H9 (cell line): ENCODE results near the gene CAGE1. TPM values are rescaled to one million over a fixed set of nuclear protein-coding genes. Genes with fewer than 3 reads are reported as not detected.

Experiments used
- DNase-seq: peaks from one replicate; pipeline ENCODE4 v3.0.0-alpha.2; 2017
- H2AFZ ChIP-seq: one replicate; pipeline ENCODE4 v1.6.1; 2013; ENCODE audit warnings: mild to moderate bottlenecking, low read length, control low read depth, moderate library complexity
- H2AK5ac ChIP-seq: 2 replicates; pipeline ENCODE4 v1.6.1; 2013; ENCODE audit warnings: low read length, control low read depth, mixed read lengths; ENCODE audit not compliant: insufficient read length
- H2BK120ac ChIP-seq: one replicate; pipeline ENCODE4 v1.6.1; 2013; ENCODE audit warnings: low read depth, mild to moderate bottlenecking, low read length, control low read depth, inconsistent platforms; ENCODE audit not compliant: poor library complexity, severe bottlenecking
- H2BK12ac ChIP-seq: 2 replicates; pipeline ENCODE4 v1.6.1; 2013; ENCODE audit warnings: low read length, control low read depth, mixed read lengths, low read depth; ENCODE audit not compliant: insufficient read length
- H2BK15ac ChIP-seq: 2 replicates; pipeline ENCODE4 v1.6.1; 2013; ENCODE audit warnings: low read depth, low read length, control low read depth
- H2BK20ac ChIP-seq: one replicate; pipeline ENCODE4 v1.6.1; 2013; ENCODE audit warnings: low read depth, mild to moderate bottlenecking, low read length, control low read depth, inconsistent platforms; ENCODE audit not compliant: poor library complexity, severe bottlenecking
- H2BK5ac ChIP-seq: 2 replicates; pipeline ENCODE4 v1.6.1; 2013; ENCODE audit warnings: low read length, control low read depth, mixed read lengths; ENCODE audit not compliant: insufficient read length
- H3K14ac ChIP-seq: 2 replicates; pipeline ENCODE4 v1.6.1; 2013; ENCODE audit warnings: low read length, control low read depth; ENCODE audit not compliant: insufficient read depth
- H3K18ac ChIP-seq: 2 replicates; pipeline ENCODE4 v1.6.1; 2013; ENCODE audit warnings: low read depth, mild to moderate bottlenecking, mixed read lengths, low read length, control low read depth; ENCODE audit not compliant: insufficient read length
- H3K23ac ChIP-seq: 2 replicates; pipeline ENCODE4 v1.6.1; 2013; ENCODE audit warnings: low read length, control low read depth, mixed read lengths, low read depth; ENCODE audit not compliant: insufficient read length
- H3K23me2 ChIP-seq: 2 replicates; pipeline ENCODE4 v1.6.1; 2013; ENCODE audit warnings: low read depth, mild to moderate bottlenecking, mixed read lengths, low read length, control low read depth; ENCODE audit not compliant: insufficient read length, poor library complexity, severe bottlenecking
- H3K27ac ChIP-seq: 2 replicates; pipeline ENCODE4 v1.5.1; 2013; ENCODE audit warnings: low read length, control low read depth, mixed read lengths, low read depth; ENCODE audit not compliant: insufficient read length
- H3K27me3 ChIP-seq: 2 replicates; pipeline ENCODE4 v1.6.1; 2013; ENCODE audit warnings: low read length, control low read depth, inconsistent platforms; ENCODE audit not compliant: insufficient read depth
- H3K4ac ChIP-seq: 2 replicates; pipeline ENCODE4 v1.6.1; 2013; ENCODE audit warnings: low read depth, mild to moderate bottlenecking, control low read depth, inconsistent platforms, low read length, moderate library complexity
- H3K4me1 ChIP-seq: 2 replicates; pipeline ENCODE4 v1.6.1; 2013; ENCODE audit warnings: low read length, control low read depth, inconsistent platforms; ENCODE audit not compliant: insufficient read depth
- H3K4me2 ChIP-seq: 2 replicates; pipeline ENCODE4 v1.6.1; 2013; ENCODE audit warnings: low read length, control low read depth, mixed read lengths; ENCODE audit not compliant: insufficient read length, insufficient read depth
- H3K56ac ChIP-seq: 2 replicates; pipeline ENCODE4 v1.6.1; 2013; ENCODE audit warnings: low read depth, mild to moderate bottlenecking, mixed read lengths, low read length, control low read depth; ENCODE audit not compliant: insufficient read length
- H3K79me1 ChIP-seq: 2 replicates; pipeline ENCODE4 v1.6.1; 2013; ENCODE audit warnings: low read depth, mild to moderate bottlenecking, moderate library complexity, low read length, control low read depth, inconsistent platforms; ENCODE audit not compliant: insufficient read depth, poor library complexity, severe bottlenecking
- H3K79me2 ChIP-seq: 2 replicates; pipeline ENCODE4 v1.6.1; 2013; ENCODE audit warnings: low read length, control low read depth, inconsistent platforms; ENCODE audit not compliant: insufficient read depth
- H3K9ac ChIP-seq: 2 replicates; pipeline ENCODE4 v1.6.1; 2013; ENCODE audit warnings: low read length, control low read depth, mixed read lengths; ENCODE audit not compliant: insufficient read length; ENCODE audit errors: extremely low read depth
- H3K9me3 ChIP-seq: one replicate; pipeline ENCODE4 v1.6.1; 2013; ENCODE audit warnings: low read depth, low read length, inconsistent platforms; ENCODE audit not compliant: control insufficient read depth
- H3T11ph ChIP-seq: one replicate; pipeline ENCODE4 v1.6.1; 2013; ENCODE audit warnings: mild to moderate bottlenecking, low read length, control low read depth, inconsistent platforms
- H4K20me1 ChIP-seq: one replicate; pipeline ENCODE4 v1.6.1; 2013; ENCODE audit not compliant: control insufficient read depth, insufficient read length, insufficient read depth
- H4K5ac ChIP-seq: 2 replicates; pipeline ENCODE4 v1.6.1; 2013; ENCODE audit warnings: low read depth, mild to moderate bottlenecking, mixed read lengths, low read length, control low read depth; ENCODE audit not compliant: insufficient read length
- H4K8ac ChIP-seq: replicated peaks from 2 replicates; pipeline ENCODE4 v1.6.1; 2013; ENCODE audit warnings: low read length, control low read depth, mixed read lengths, low read depth; ENCODE audit not compliant: insufficient read length
- H4K91ac ChIP-seq: 2 replicates; pipeline ENCODE4 v1.6.1; 2013; ENCODE audit warnings: low read depth, mild to moderate bottlenecking, moderate library complexity, mixed read lengths, low read length, control low read depth; ENCODE audit not compliant: insufficient read length
- H3K27ac Mint-ChIP-seq, 3 experiments: 2 replicates in 2 of 3; 3 replicates in 1 of 3; pipeline ENCODE4 v1.8.0; 2020 to 2021; ENCODE audit warnings: mixed read lengths in 3 of 3, mild to moderate bottlenecking in 1 of 3, moderate library complexity in 1 of 3
- H3K27me3 Mint-ChIP-seq: 2 replicates; pipeline ENCODE4 v1.8.0; 2021; ENCODE audit warnings: low read depth, mild to moderate bottlenecking, moderate library complexity, mixed read lengths
- H3K36me3 Mint-ChIP-seq, 3 experiments: 2 replicates in 2 of 3; 3 replicates in 1 of 3; pipeline ENCODE4 v1.8.0; 2020 to 2021; ENCODE audit warnings: low read depth in 3 of 3, mixed read lengths in 3 of 3; ENCODE audit not compliant: insufficient read depth in 1 of 3
- H3K4me1 Mint-ChIP-seq, 2 experiments: 2 replicates each; pipeline ENCODE4 v1.8.0; 2020; ENCODE audit warnings: mixed read lengths in 2 of 2
- H3K4me3 Mint-ChIP-seq, 2 experiments: 2 replicates in 1 of 2; 3 replicates in 1 of 2; pipeline ENCODE4 v1.8.0; 2020 to 2021; ENCODE audit warnings: mild to moderate bottlenecking in 2 of 2, mixed read lengths in 2 of 2, moderate library complexity in 1 of 2
- H3K9me3 Mint-ChIP-seq, 2 experiments: 2 replicates in 1 of 2; 3 replicates in 1 of 2; pipeline ENCODE4 v1.8.0; 2020; ENCODE audit warnings: mild to moderate bottlenecking in 2 of 2, mixed read lengths in 2 of 2, moderate library complexity in 1 of 2
- WGBS: extraction: QIAGEN DNeasy Blood & Tissue Kit; methylation state at CpG from one replicate; pipeline ENCODE4 v1.1.7; 2013; ENCODE audit warnings: missing lambda C conversion rate, low lambda C conversion rate, mixed read lengths; ENCODE audit not compliant: insufficient read length; ENCODE audit errors: extremely low coverage; 5-methylcytosine and 5-hydroxymethylcytosine counted together
- total RNA-seq: library from RNA; stranded (reverse); gene quantifications from 2 replicates; pipeline ENCODE4 v1.2.1, GENCODE V29; 2021
- TF ChIP-seq, protein P1 (sequence below): fragments of 200-600 bp; sonication (generic); conservative IDR thresholded peaks from 3 replicates; pipeline ENCODE4 v1.8.0; 2021; ENCODE audit warnings: antibody characterized with exemption, mild to moderate bottlenecking

The CAGE1 gene
- total RNA-seq, 1 experiment from 2014 or later, result 0.28 TPM

- Histone ChIP-seq H3K9me3 (no peaks in the 10 kb centered on the region), H2BK20ac (no peak overlapping the region), H3K23ac (no peak overlapping the region), H3K27me3 (no peaks in the 10 kb centered on the region), H2BK5ac (no peak overlapping the region), H3K4me2 (no peak overlapping the region), H3K14ac (0 out of 2 replicates have a peak overlapping the region, but pooled peaks have one; percentile 54), H3K27ac (no peak overlapping the region), H3K18ac (no peak overlapping the region), H4K8ac (no peak overlapping the region), H3K4me1 (no peaks in the 10 kb centered on the region), H2AFZ (no peak overlapping the region), H3K79me1 (no peaks in the 10 kb centered on the region), H3K56ac (no peak overlapping the region), H3T11ph (no peak overlapping the region), H4K5ac (no peak overlapping the region), H2BK15ac (no peak overlapping the region), H4K91ac (no peak overlapping the region), H4K20me1 (no peaks in the 10 kb centered on the region), H3K23me2 (no peaks in the 10 kb centered on the region), H3K9ac (no peak overlapping the region), H3K79me2 (no peaks in the 10 kb centered on the region), H3K4ac (no peak overlapping the region), H2BK120ac (no peak overlapping the region), H2BK12ac (no peak overlapping the region), H2AK5ac (no peak overlapping the region)
- Mint-ChIP-seq H3K27ac (peak overlapping the region in 2 of 3 experiments; percentile 13 to 52; a peak in 3 of 7 replicates), H3K9me3 (no peaks in the 10 kb centered on the region), H3K4me1 (no peaks in the 10 kb centered on the region), H3K36me3 (peaks cover under 1 to 17% (median 11%) of the 10 kb centered on the region in 3 experiments; a peak in 6 of 7 replicates), H3K27me3 (no peaks in the 10 kb centered on the region), H3K4me3 (no peak overlapping the region)
- TF ChIP-seq, protein P1, sequence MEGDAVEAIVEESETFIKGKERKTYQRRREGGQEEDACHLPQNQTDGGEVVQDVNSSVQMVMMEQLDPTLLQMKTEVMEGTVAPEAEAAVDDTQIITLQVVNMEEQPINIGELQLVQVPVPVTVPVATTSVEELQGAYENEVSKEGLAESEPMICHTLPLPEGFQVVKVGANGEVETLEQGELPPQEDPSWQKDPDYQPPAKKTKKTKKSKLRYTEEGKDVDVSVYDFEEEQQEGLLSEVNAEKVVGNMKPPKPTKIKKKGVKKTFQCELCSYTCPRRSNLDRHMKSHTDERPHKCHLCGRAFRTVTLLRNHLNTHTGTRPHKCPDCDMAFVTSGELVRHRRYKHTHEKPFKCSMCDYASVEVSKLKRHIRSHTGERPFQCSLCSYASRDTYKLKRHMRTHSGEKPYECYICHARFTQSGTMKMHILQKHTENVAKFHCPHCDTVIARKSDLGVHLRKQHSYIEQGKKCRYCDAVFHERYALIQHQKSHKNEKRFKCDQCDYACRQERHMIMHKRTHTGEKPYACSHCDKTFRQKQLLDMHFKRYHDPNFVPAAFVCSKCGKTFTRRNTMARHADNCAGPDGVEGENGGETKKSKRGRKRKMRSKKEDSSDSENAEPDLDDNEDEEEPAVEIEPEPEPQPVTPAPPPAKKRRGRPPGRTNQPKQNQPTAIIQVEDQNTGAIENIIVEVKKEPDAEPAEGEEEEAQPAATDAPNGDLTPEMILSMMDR, result no peak
- DNase-seq, result no peak
- no CpG with 5 or more reads among the region's 10 CpGs for WGBS
Measured at GRCh38 chr6:7282097-7282906, 107.2 kb downstream of the CAGE1 start.

Other genes with a start within 250 kb of the CAGE1 start
- 102 and 105 TPM in 2 replicates for gene SSR1, start 76.5 kb downstream of the CAGE1 start, total RNA-seq
- gene RIOK1, start 66 bp upstream of the CAGE1 start, total RNA-seq, result 40.0 and 40.8 TPM in 2 replicates
- 47.9 and 48.9 TPM in 2 replicates for gene DSP, start 151.9 kb upstream of the CAGE1 start, total RNA-seq
- 16.1 and 16.9 TPM in 2 replicates for gene SNRNP48, start 200.5 kb upstream of the CAGE1 start, total RNA-seq